ENCODE measurements around the gene TMEM169.

DNA sequence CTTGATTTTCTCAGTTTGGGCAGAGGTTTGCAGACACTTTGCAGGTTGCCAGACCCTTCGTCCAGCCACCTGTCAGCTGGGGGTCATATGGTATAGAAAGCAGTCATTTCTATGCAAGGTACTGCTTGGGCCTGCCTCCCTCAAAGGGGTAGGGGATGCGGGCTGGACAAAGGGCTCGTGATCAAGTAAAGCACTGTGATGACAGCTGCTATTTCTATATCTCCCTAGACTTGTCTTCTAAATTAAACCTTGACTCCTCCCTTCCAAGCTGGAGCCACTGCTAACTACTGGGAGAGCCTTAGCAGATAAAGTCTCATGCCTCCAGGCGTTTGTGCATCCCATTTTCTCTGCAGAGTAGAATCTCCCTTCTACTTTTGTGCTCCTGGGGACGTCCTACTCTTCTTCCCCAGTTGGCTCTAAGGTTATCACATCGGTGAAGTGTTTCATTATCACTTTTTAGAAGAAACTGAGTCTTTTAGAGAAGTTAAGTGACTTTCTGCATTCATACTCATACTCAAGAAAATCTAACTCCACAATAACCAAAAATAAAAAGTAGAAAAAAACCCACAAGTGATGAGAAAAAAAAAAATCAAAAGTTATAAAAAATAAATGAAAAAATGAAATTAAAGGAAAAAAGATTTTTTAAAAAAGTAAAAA is 26.7 kb downstream of the TMEM169 start:
- TF ChIP-seq, protein P1, sequence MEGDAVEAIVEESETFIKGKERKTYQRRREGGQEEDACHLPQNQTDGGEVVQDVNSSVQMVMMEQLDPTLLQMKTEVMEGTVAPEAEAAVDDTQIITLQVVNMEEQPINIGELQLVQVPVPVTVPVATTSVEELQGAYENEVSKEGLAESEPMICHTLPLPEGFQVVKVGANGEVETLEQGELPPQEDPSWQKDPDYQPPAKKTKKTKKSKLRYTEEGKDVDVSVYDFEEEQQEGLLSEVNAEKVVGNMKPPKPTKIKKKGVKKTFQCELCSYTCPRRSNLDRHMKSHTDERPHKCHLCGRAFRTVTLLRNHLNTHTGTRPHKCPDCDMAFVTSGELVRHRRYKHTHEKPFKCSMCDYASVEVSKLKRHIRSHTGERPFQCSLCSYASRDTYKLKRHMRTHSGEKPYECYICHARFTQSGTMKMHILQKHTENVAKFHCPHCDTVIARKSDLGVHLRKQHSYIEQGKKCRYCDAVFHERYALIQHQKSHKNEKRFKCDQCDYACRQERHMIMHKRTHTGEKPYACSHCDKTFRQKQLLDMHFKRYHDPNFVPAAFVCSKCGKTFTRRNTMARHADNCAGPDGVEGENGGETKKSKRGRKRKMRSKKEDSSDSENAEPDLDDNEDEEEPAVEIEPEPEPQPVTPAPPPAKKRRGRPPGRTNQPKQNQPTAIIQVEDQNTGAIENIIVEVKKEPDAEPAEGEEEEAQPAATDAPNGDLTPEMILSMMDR (IDR thresholded peaks at IDR 0.05) = no peak
- no peak for TF ChIP-seq EP300 (IDR thresholded peaks at IDR 0.05; ENCODE audit: low read depth)

Measured in transverse colon (tissue), 3 donors.